HepG2 (cell line): ENCODE data around the gene GOLGA8Q.
"Not testable (repeated sequence)": the region's sequence is repeated elsewhere in the genome, so short reads cannot be mapped to it uniquely, and the experiment has no call there.

Experiments
- GATA4 ChIP-seq: sonication (generic); IDR thresholded peaks from 2 replicates; pipeline ENCODE4 v1.6.1; 2016; ENCODE audit warnings: antibody characterized with exemption, low read depth, borderline replicate concordance
- MAFG ChIP-seq: sonication (generic); formaldehyde crosslinking; IDR thresholded peaks from 2 replicates; pipeline ENCODE4 v1.5.1; 2020; ENCODE audit warnings: mild to moderate bottlenecking, missing genetic modification reagents
- NR2F1 ChIP-seq, 2 experiments: fragments of 450-650 bp in 1 of 2; formaldehyde crosslinking in 1 of 2; IDR thresholded peaks; 2 replicates each; pipeline versions ENCODE4 v1.5.0 to v1.6.1; 2016 to 2020; ENCODE audit warnings: mild to moderate bottlenecking in 1 of 2, missing compliant biosample characterization in 1 of 2, missing genetic modification reagents in 1 of 2, moderate library complexity in 1 of 2
- PHF8 ChIP-seq: sonication (generic); formaldehyde crosslinking; IDR thresholded peaks from 2 replicates; pipeline ENCODE4 v1.5.0; 2020; ENCODE audit warnings: missing genetic modification reagents
- POLR2A ChIP-seq, 2 experiments: IDR thresholded peaks; 2 replicates each; pipeline ENCODE4 v1.6.1; 2011; ENCODE audit warnings: low read depth in 2 of 2, low read length in 2 of 2, mild to moderate bottlenecking in 1 of 2, moderate library complexity in 1 of 2; ENCODE audit not compliant: insufficient read depth in 1 of 2
- SOX6 ChIP-seq, 2 experiments: fragments of 450-650 bp in 1 of 2; sonication (generic) in 1 of 2; formaldehyde crosslinking in 1 of 2; IDR thresholded peaks; 2 replicates each; pipeline versions ENCODE4 v1.4.0 to v1.6.1; 2017 to 2020; ENCODE audit warnings: antibody characterized with exemption in 1 of 2, mild to moderate bottlenecking in 1 of 2, missing genetic modification reagents in 1 of 2
- ZNF260 ChIP-seq: sonication (generic); formaldehyde crosslinking; IDR thresholded peaks from 2 replicates; pipeline ENCODE4 v1.4.0; 2020; ENCODE audit warnings: missing genetic modification reagents, low read depth, mild to moderate bottlenecking, borderline replicate concordance

- TF ChIP-seq NR2F1 (CRISPR knock-in tag; IDR thresholded peaks at IDR 0.05); ZNF260; SOX6 (IDR thresholded peaks at IDR 0.05); SOX6 (CRISPR knock-in tag; IDR thresholded peaks at IDR 0.05); GATA4; POLR2A (IDR thresholded peaks at IDR 0.05; ENCODE audit: insufficient read depth in 1 of 2, low read depth in 2 of 2, low read length in 2 of 2); PHF8; MAFG: not testable (repeated sequence)
These were observed 37.3 kb upstream of the GOLGA8Q start for GRCh38 chr15:30514545-30514944.
